Measurements from ENCODE around the gene DENND2A. TPM values are rescaled to one million over a fixed set of nuclear protein-coding genes. Genes with fewer than 3 reads are reported as not detected.
A peak's percentile ranks its signal among the peaks of the same experiment; 100 is the strongest.

DENND2A gene, protein sequence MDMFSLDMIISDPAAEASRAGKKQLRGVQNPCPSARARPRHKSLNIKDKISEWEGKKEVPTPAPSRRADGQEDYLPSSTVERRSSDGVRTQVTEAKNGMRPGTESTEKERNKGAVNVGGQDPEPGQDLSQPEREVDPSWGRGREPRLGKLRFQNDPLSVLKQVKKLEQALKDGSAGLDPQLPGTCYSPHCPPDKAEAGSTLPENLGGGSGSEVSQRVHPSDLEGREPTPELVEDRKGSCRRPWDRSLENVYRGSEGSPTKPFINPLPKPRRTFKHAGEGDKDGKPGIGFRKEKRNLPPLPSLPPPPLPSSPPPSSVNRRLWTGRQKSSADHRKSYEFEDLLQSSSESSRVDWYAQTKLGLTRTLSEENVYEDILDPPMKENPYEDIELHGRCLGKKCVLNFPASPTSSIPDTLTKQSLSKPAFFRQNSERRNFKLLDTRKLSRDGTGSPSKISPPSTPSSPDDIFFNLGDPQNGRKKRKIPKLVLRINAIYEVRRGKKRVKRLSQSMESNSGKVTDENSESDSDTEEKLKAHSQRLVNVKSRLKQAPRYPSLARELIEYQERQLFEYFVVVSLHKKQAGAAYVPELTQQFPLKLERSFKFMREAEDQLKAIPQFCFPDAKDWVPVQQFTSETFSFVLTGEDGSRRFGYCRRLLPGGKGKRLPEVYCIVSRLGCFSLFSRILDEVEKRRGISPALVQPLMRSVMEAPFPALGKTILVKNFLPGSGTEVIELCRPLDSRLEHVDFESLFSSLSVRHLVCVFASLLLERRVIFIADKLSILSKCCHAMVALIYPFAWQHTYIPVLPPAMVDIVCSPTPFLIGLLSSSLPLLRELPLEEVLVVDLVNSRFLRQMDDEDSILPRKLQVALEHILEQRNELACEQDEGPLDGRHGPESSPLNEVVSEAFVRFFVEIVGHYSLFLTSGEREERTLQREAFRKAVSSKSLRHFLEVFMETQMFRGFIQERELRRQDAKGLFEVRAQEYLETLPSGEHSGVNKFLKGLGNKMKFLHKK
- not detected for polyA plus RNA-seq

DNA sequence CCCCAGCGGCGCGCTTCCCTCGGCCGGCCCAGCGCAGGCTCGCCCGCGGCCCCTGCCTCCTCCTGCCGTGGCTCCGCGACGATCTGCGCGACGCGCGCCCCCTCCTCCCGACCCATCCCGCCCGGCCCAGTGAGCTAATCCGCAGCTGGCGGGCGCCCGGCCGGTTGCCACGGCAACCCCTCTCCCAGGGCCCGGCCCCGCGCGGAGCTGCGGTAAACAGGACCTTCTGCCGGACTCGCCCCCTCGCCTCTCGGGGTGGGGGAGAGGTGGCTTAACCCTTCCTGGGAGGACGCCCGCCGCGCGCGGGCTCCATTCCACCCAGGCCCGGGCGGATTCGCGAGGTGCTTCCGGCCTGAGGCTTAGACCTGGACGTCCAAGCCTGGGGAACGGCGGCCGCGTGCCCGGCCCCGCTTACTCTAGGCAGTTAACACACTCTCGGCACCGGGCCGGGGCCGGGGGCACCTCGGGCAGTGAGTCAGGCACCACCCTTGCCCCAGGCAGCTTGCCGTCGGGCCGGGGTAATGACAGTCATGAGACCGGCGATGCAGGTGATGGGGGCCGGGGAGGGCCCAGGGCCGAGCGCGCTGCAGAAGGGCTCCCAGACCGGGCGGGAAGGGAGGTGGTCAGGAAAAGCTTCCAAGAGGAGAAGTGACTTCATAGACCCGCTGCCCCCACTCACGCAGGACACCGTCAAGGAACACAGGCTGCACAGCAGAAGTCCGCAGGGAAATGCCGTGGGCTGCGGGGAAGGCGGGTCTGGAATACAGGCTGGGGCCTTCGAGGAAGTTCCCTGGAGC is at the start of gene DENND2A:
TSS of gene DENND2A (minus strand) at position 87 of the 797 bp plus-strand sequence. CDS start 38,416 bp downstream, outside the sequence.
- H3K9me3 Mint-ChIP-seq = peaks cover 0 to 7% (median 0%) of the 10 kb centered on the region in 3 donors
- peaks cover 6 to 17% (median 10%) of the 10 kb centered on the region in 3 donors for H3K4me1 Mint-ChIP-seq
- peak within 1 kb of the TSS; percentile 60 to 96 (median 86) for H3K4me3 Mint-ChIP-seq
- peaks cover 4% of the 10 kb centered on the region for H3K36me3 Mint-ChIP-seq
- peak within 1 kb of the TSS in 1 of 3 donors; percentile 87 for H3K27ac Mint-ChIP-seq
- peaks cover 38% of the 10 kb centered on the region for H3K27me3 Mint-ChIP-seq

DNA sequence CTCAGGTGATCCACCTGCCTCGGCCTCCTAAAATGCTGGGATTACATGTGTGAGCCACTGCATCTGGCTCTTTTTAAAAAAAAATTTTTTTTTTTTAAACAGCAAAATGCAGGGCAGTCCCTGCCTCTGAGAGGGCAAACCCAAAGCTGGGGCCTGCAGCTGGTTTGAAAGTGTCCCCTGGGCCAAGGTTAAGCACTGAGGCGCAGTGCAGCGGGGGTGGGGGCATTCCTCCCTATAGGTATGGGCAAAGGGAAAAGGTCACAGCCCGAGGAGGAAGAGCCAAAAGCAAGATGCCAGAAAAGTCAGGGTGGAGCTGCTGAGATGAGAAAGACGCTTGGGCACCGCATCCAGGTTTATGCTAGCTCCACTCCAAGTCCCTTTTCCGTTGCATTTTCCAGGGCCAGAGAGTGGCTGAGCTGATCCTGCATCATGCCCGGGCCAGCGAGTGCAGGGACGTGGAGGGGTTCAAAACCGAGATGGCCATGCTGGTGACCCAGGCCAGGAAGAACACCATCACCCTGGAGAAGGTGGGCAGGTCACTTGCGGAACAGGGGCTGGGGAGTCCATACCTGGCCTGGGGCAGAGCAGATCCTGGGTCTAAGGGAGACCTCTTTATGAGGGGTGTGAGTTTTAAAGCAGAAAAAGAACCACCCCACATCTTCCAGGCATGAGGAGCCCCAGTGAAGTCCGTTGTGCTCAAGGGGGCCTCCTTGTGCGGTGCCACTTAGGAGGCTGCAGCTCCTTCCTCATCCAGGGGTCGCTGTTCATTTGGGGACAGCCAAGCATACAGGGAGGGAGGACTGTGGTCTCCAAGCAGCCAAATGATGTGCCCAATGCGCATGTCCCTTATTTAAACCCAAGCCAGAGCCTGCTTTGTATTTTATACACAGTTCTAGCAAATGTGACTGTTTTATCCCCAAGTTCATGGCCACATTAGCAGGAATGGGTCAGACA is 48.9 kb upstream of the DENND2A start:
- H3K36me3 Mint-ChIP-seq = peaks cover 4% of the 10 kb centered on the region
- H3K27me3 Mint-ChIP-seq = no peaks in the 10 kb centered on the region
- H3K9me3 Mint-ChIP-seq = no peaks in the 10 kb centered on the region
- no peak overlapping the region for H3K4me3 Mint-ChIP-seq
- H3K27ac Mint-ChIP-seq = no peak overlapping the region
- H3K4me1 Mint-ChIP-seq = peaks cover 0 to 3% (median 0%) of the 10 kb centered on the region in 3 donors

DNA sequence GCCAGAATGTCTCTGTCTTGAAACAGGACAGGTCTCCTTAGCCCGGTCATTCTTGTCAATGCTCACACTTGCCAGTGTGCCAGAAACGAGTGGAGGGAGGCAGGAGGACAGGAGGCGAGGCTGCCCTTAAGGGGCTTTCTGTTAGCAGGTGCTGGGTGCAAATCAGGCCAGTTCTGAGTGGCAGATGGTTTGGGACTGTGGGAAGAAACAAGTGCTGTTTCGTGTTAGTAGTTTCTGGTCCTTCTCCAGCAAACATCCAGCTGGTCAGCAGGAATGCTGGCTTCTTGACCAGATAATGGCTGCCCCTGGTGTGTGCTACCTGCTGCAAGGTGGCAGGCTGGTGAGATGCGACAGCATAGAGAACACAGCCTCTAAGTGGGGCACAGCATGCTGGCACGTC is 47.7 kb upstream of the DENND2A start:
- H3K27ac Mint-ChIP-seq = no peak overlapping the region
- H3K4me3 Mint-ChIP-seq = no peak overlapping the region
- no peaks in the 10 kb centered on the region for H3K27me3 Mint-ChIP-seq
- H3K4me1 Mint-ChIP-seq = peaks cover 0 to 3% (median 0%) of the 10 kb centered on the region in 3 donors
- H3K36me3 Mint-ChIP-seq = peaks cover 4% of the 10 kb centered on the region
- no peaks in the 10 kb centered on the region for H3K9me3 Mint-ChIP-seq

DNA sequence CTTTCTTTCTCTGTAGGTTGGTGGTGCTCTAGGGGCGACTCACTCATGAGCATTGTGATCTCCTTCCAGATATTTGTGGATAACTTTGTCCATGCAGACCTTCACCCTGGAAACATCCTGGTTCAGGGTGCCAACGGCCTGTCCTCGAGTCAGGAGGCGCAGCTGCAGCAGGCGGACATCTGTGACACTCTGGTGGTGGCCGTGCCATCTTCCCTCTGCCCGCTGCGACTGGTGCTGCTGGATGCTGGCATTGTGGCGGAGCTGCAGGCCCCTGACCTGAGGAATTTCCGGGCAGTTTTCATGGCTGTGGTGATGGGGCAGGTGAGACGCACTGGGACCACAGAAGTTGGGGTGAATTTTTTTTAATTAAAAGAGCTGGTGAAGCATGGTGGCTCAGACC is 46.3 kb upstream of the DENND2A start:
- Mint-ChIP-seq H3K4me1 (peaks cover 0 to 3% (median 2%) of the 10 kb centered on the region in 3 donors), H3K27ac (no peak overlapping the region), H3K9me3 (no peaks in the 10 kb centered on the region), H3K36me3 (peaks cover 4% of the 10 kb centered on the region), H3K4me3 (no peak overlapping the region), H3K27me3 (no peaks in the 10 kb centered on the region)

DNA sequence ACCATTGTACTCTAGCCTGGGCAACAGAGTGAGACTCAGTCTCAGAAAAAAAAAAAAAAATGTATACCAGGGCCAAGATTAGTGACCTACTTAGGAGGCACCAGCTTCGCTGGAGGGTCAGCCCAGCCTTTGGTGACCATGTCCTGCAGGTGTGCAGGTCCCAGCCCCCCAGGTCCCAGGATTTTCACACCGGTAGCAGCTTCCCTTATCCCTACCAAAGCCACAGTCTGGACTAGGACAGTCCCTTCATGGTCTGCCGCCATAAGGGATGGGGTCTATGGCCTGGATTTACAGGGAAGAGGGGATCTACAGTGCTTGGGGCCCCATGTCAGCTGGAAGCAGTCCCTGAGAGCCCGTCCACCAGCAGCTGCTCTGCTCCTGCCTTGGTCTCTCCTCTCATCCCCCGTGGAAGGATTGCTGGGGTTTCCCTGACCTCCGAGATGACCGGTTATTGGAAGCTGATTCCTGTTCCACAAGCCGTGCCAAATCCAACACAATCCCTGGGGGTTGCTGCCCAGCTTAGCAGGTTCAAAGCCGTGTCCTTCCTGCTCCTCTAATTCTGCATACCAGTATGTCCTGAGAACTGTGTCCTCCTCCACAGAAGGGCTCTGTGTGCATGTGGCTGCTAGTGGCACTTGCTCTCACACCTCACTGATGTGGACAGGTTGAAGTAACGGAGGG is 44.9 kb upstream of the DENND2A start:
- peaks cover 0 to 2% (median 1%) of the 10 kb centered on the region in 3 donors for H3K4me1 Mint-ChIP-seq
- H3K36me3 Mint-ChIP-seq = peaks cover 4% of the 10 kb centered on the region
- H3K27me3 Mint-ChIP-seq = no peaks in the 10 kb centered on the region
- H3K4me3 Mint-ChIP-seq = no peak overlapping the region
- H3K9me3 Mint-ChIP-seq = no peaks in the 10 kb centered on the region
- no peak overlapping the region for H3K27ac Mint-ChIP-seq

DNA sequence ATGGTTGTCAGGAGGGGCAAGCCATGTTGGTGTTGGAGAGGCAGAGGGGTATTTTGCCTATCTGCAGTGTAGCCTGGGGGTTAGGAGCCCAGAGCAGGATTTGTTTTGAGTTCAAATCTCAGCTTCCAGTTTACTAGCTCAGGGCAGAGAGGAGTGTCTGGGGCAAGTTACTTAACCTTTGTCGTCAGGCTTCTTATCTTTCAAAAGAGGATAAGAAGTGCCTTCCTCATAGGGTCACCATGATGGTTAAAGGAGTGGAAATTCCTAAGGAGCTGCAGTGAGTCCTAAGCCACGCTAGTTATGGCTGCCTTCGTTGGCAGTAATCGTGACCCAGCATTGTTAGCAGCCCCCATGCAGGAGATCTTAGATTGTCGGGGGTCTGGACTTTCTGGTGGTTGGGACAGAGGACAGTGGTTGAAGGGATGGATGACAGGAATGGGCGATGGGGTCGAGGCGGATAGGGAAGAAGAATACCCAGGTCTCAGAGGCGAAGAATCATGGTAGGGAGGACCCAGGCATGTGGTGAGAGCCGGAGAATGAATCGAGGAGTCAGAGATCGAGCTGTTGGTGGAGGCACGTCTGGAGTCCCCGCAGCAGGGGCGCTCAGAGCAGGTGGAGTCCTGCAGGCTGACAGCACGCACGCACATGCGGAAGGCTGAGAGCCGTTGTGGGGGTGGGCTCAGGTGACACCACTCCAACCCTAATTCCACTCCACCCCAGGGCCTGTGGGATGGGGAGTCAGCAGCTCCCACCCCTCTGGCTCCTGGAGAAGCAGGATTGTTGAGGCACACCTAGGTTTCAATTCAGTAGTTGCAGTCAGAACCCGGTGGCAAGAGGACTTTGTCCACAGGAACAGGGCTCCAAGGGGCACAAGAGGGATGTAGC is 43.7 kb upstream of the DENND2A start:
- Mint-ChIP-seq H3K4me1 (peaks cover 0 to 2% (median 0%) of the 10 kb centered on the region in 3 donors), H3K36me3 (peaks cover 4% of the 10 kb centered on the region), H3K9me3 (no peaks in the 10 kb centered on the region), H3K27me3 (no peaks in the 10 kb centered on the region), H3K27ac (no peak overlapping the region), H3K4me3 (peak overlapping the region in 1 of 4 donors; percentile 41)

DNA sequence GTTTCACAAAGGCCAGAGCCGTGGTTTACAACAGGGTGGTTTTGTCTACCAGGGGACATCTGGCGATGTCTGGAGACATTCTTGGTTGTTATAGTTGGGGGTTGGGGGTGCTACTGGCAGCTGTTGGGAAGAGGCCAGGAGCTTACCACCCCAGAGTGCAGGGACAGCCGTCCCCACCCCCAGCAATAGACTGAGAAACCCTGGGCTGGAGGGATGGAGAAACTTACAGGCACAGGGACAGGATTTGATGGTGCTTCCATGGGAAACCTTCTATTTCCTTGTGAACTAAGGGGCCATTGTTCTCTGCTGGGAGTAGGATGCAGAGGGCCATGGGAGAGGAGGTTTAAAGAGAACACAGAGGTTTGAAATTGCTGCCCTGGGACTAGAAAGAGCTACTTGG is 43.0 kb upstream of the DENND2A start:
- no peaks in the 10 kb centered on the region for H3K9me3 Mint-ChIP-seq
- H3K36me3 Mint-ChIP-seq = peaks cover 4% of the 10 kb centered on the region
- no peak overlapping the region for H3K4me3 Mint-ChIP-seq
- peak overlapping the region in 1 of 3 donors; percentile 80 for H3K27ac Mint-ChIP-seq
- H3K27me3 Mint-ChIP-seq = no peaks in the 10 kb centered on the region
- H3K4me1 Mint-ChIP-seq = peaks cover 0 to 2% (median 0%) of the 10 kb centered on the region in 3 donors

DNA sequence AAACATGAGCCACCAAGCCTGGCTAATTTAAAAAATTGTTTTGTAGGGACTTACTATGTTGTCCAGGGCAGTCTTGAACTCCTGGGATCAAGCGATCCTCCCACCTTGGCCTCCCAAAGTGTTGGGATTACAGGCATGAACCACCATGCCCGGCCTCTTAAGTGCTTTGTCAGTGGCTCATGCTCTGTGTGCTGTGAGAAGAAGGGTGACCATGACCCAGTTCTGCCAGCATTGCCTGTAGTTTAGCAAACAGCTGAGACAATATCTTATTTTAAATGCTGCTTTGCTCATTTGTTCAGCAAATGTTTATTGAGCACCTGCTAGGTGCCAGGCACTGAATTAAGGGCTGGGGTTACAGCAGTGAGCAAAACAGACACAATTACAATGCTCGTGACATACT is 41.2 kb upstream of the DENND2A start:
- H3K36me3 Mint-ChIP-seq = peaks cover 7% of the 10 kb centered on the region
- H3K4me3 Mint-ChIP-seq = no peak overlapping the region
- H3K27ac Mint-ChIP-seq = no peak overlapping the region
- H3K4me1 Mint-ChIP-seq = peaks cover 7 to 11% (median 7%) of the 10 kb centered on the region in 3 donors
- no peaks in the 10 kb centered on the region for H3K9me3 Mint-ChIP-seq
- H3K27me3 Mint-ChIP-seq = no peaks in the 10 kb centered on the region

DNA sequence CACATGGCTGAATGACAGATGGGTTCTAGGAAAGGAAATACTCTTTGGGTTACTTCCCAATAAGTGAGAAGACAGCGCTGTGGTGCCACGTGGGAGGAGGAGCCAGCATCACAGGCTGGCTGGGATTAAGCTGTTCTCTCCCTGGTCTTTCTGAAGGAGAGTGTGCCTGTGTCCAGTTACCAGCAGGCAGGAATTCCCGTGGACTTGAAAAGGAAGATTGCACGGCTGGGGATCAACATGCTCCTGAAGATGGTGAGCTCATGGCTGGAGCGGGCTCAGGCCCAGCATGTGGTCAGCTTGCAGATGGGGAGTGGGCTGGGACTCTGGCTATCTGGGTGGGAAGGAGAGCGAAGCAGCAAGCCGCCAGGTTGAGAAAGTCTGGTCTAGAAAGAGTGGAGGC is 40.3 kb upstream of the DENND2A start:
- H3K9me3 Mint-ChIP-seq = no peaks in the 10 kb centered on the region
- peaks cover 7% of the 10 kb centered on the region for H3K36me3 Mint-ChIP-seq
- H3K27ac Mint-ChIP-seq = no peak overlapping the region
- H3K27me3 Mint-ChIP-seq = no peaks in the 10 kb centered on the region
- peaks cover 15 to 19% (median 16%) of the 10 kb centered on the region in 3 donors for H3K4me1 Mint-ChIP-seq
- H3K4me3 Mint-ChIP-seq = no peak overlapping the region

DNA sequence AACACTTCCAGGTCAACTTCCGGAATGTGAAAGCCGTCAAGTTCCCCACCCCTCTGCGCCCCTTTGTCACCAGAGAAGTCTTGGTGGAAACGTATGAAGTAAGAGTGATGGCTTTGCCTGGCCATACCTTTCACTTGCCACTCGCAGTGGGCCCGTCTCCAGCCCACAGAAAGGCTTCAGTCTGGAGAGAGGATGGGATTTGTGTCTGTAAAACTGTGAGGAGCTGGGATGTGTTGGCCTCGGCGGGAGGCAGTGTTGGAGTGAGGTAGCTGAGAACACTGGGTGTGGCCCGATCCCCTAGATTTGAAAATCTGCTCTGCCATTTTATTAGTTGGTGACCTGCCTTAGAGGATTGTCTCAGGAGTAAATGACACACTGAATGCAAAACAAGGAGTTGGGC is 38.6 kb upstream of the DENND2A start:
- Mint-ChIP-seq H3K4me3 (peak overlapping the region in 1 of 4 donors; percentile 3), H3K27ac (no peak overlapping the region)

DNA sequence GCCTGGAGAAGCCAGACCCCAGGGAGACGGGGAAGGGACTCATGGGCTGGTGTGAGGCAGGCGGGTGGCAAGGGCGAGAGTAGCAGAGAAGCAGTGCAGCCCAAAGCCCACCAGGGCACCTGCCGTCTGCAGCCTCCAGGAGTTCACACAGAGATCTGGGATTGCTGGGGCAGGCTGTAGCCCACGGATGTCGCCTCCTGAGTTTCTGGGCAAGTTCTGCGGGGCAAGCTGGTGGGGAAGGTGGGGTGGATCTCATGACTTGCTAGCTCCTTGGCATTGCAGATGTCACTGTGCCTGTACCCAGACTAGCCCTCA is 38.2 kb upstream of the DENND2A start:
- no peaks in the 10 kb centered on the region for H3K9me3 Mint-ChIP-seq
- H3K4me3 Mint-ChIP-seq = peak overlapping the region in 1 of 4 donors; percentile 3
- H3K36me3 Mint-ChIP-seq = peaks cover 7% of the 10 kb centered on the region
- H3K4me1 Mint-ChIP-seq = peaks cover 33 to 40% (median 33%) of the 10 kb centered on the region in 3 donors
- H3K27ac Mint-ChIP-seq = no peak overlapping the region
- H3K27me3 Mint-ChIP-seq = no peaks in the 10 kb centered on the region

More for the DNA sequence above, 38.6 kb upstream of the DENND2A start:
- H3K36me3 Mint-ChIP-seq = peaks cover 7% of the 10 kb centered on the region
- H3K27me3 Mint-ChIP-seq = no peaks in the 10 kb centered on the region
- H3K9me3 Mint-ChIP-seq = no peaks in the 10 kb centered on the region
- H3K4me1 Mint-ChIP-seq = peaks cover 30 to 36% (median 30%) of the 10 kb centered on the region in 3 donors

DNA sequence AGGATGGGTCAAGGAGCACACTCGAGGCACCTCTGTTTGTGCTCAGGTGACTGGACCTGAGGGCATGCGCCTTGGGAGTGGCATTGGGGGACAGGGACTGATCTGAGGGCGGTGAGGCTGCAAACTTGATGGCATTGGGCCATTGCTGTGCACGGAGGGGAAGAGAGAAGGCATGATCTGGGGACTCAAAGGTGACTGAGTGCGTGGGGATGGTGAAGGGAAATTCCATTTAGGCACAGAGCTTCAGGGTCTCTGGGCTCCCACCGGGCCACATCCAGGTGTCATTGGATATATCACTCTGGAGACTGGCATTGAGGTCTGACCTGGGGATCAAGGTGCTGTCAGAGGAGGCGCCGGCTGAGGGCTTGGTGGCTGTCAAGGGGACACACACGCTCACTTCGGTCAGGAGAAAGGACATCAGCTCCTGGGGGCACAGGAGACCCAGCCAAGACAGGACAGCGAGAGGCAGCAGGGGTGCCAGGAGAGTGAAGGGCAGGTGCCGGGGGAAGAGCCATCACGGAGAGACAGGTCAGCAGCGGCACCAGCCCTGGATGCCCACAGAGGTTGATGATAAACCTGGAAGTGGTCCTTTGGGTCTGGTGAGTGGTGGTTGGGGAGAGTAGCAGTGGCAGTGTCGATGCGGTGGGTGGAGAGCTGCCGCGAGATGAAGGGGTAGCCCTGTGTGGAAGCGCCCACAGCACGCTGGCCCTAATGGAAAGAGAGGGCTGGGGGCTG is 37.6 kb upstream of the DENND2A start:
- H3K27ac Mint-ChIP-seq = peak overlapping the region in 1 of 3 donors; percentile 26
- H3K27me3 Mint-ChIP-seq = no peaks in the 10 kb centered on the region
- peaks cover 33 to 41% (median 33%) of the 10 kb centered on the region in 3 donors for H3K4me1 Mint-ChIP-seq
- H3K4me3 Mint-ChIP-seq = no peak overlapping the region
- H3K9me3 Mint-ChIP-seq = no peaks in the 10 kb centered on the region
- H3K36me3 Mint-ChIP-seq = peaks cover 7% of the 10 kb centered on the region

All from IgD-negative memory B cell (primary cell).